ENCODE measurements around the gene C6orf120.

DNA sequence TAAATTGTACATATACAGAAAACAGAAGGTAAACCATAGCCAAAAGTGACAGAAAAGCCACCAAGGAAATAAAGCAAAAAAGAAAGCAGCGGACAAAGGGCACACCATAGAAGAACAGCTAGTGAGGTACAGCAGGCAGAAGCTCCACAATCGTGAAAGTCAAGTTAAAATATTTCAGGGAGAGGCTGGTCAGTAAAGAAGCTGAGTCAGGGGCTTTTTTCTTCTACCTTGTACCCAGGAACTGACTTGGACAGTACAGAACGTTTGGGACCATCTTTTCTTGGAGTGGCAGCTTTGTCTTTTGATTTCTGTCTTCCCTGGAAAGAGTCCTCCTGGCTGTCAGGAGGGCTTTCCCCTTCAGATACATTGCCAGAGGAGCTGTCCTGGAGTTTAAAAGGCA is 8.1 kb downstream of the C6orf120 start:
- TF ChIP-seq POLR2A (IDR thresholded peaks at IDR 0.05; ENCODE audit: low read length) (no peak), GATA1 (IDR thresholded peaks at IDR 0.05; ENCODE audit: low read depth, low read length) (no peak)

Measured in erythroblast (primary cell).